Large intestine (tissue), 3 donors: Measurements from ENCODE around the gene PCDH18. TPM values are rescaled to one million over a fixed set of nuclear protein-coding genes. Genes with fewer than 3 reads are reported as not detected.

Source experiments
- DNase-seq, 2 donors: peaks; one replicate each; pipeline versions ENCODE4 v3.0.0 to v3.0.0-alpha.2; 2013
- H3K27ac ChIP-seq: one replicate; pipeline ENCODE4 v1.5.1; 2013; ENCODE audit warnings: low read length
- H3K27me3 ChIP-seq: 2 replicates; pipeline ENCODE4 v1.6.1; 2013; ENCODE audit warnings: low read length; ENCODE audit not compliant: control insufficient read depth, insufficient read depth
- H3K36me3 ChIP-seq: 2 replicates; pipeline ENCODE4 v1.6.1; 2013; ENCODE audit warnings: low read length; ENCODE audit not compliant: control insufficient read depth, insufficient read depth
- H3K4me1 ChIP-seq: one replicate; pipeline ENCODE4 v1.6.1; 2013; ENCODE audit warnings: low read length; ENCODE audit not compliant: control insufficient read depth, insufficient read depth
- H3K4me3 ChIP-seq: one replicate; pipeline ENCODE4 v1.5.1; 2013; ENCODE audit warnings: low read length
- H3K9me3 ChIP-seq: one replicate; pipeline ENCODE4 v1.6.1; 2013; ENCODE audit warnings: mild to moderate bottlenecking, low read depth, low read length, moderate library complexity; ENCODE audit not compliant: control insufficient read depth
- WGBS: methylation state at CpG from one replicate; pipeline ENCODE4 v1.1.5; 2013; ENCODE audit warnings: low lambda C conversion rate; ENCODE audit not compliant: insufficient coverage; 5-methylcytosine and 5-hydroxymethylcytosine counted together
- polyA plus RNA-seq: library from polyadenylated mRNA; unstranded; fragments of 120-200 nt; gene quantifications from one replicate; pipeline ENCODE4 v1.2.1, GENCODE V29; 2013

PCDH18 gene
- polyA plus RNA-seq, 1 donor: 39.0 TPM

DNA sequence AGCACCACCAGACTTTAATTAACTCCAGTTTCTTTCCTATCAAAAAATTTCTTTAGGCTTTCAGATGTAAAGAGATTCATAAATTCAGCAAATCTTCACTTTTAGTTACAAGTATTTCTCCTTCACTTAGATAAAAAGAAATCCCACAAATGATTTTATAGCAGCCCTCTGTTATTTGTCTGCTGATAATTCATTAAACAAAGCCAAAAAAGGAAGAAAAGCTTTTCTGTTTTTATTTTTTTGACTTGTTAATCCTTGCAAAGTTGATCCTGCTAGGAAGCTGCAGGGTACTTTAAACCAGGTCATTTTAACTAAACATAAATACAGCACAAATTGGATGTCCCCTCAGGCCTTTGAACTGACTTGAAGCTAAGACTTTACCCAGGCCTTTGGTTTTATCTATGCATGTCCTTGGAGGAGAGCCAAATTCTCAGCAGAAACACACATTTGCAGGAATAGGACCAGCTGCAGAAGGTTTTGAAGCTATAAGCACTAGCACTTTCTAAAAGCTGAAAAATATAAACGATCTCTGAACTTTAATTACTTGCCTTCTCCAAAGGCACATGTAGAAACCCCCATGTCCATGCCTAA lies 57.5 kb downstream of the PCDH18 start:
- Histone ChIP-seq H3K4me1 (no peaks in the 10 kb centered on the region), H3K9me3 (no peaks in the 10 kb centered on the region), H3K36me3 (no peaks in the 10 kb centered on the region), H3K27ac (no peak overlapping the region), H3K4me3 (no peak overlapping the region), H3K27me3 (no peaks in the 10 kb centered on the region)
- peak; percentile 6 to 20 for DNase-seq
- WGBS: no CpG with 5 or more reads among the region's 1 CpG

DNA sequence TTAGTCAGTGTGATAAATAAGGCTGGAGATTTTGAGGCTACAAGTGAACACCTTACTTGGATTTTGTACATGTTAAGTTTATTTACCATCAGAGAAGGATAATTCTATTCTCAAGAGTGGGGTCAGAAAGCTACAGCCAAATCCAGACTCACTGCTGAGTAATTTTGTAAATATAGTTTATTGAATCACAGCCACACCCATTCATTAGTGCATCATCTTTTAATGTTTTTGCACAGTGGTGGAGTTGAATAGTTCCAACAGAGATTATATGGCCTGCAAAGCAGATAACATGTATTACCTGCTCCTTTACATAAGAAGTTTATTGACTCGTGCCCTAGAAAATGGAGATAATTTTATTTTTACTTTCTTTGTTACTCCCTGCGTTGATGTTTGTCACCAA lies 60.4 kb downstream of the PCDH18 start:
- no peaks in the 10 kb centered on the region for H3K4me1 ChIP-seq
- no peaks in the 10 kb centered on the region for H3K27me3 ChIP-seq
- 57% methylated on average over 1 of the region's 2 CpGs for WGBS
- no peaks in the 10 kb centered on the region for H3K36me3 ChIP-seq
- H3K27ac ChIP-seq: no peak overlapping the region
- H3K9me3 ChIP-seq: no peaks in the 10 kb centered on the region
- H3K4me3 ChIP-seq: no peak overlapping the region
- no peak for DNase-seq

- no peak overlapping the region for H3K27ac ChIP-seq
- H3K4me1 ChIP-seq: no peaks in the 10 kb centered on the region
- H3K4me3 ChIP-seq: no peak overlapping the region
- H3K36me3 ChIP-seq: no peaks in the 10 kb centered on the region
- DNase-seq: no peak
- H3K27me3 ChIP-seq: no peaks in the 10 kb centered on the region
- H3K9me3 ChIP-seq: no peaks in the 10 kb centered on the region
- no CpG with 5 or more reads among the region's 1 CpG for WGBS
These were observed 60.8 kb downstream of the PCDH18 start for GRCh38 chr4:137471461-137471860.

- Histone ChIP-seq H3K4me3 (no peak overlapping the region), H3K9me3 (no peaks in the 10 kb centered on the region), H3K27ac (no peak overlapping the region), H3K4me1 (no peaks in the 10 kb centered on the region), H3K27me3 (no peaks in the 10 kb centered on the region), H3K36me3 (no peaks in the 10 kb centered on the region)
- no peak for DNase-seq
These were observed 61.5 kb downstream of the PCDH18 start for GRCh38 chr4:137470806-137471205.
